ENCODE data around the gene WNT9A.

WNT9A gene

GRCh38 chr1:227953022-227953412 lies 5.3 kb upstream of the WNT9A start:
- DNase-seq: no peak

DNA sequence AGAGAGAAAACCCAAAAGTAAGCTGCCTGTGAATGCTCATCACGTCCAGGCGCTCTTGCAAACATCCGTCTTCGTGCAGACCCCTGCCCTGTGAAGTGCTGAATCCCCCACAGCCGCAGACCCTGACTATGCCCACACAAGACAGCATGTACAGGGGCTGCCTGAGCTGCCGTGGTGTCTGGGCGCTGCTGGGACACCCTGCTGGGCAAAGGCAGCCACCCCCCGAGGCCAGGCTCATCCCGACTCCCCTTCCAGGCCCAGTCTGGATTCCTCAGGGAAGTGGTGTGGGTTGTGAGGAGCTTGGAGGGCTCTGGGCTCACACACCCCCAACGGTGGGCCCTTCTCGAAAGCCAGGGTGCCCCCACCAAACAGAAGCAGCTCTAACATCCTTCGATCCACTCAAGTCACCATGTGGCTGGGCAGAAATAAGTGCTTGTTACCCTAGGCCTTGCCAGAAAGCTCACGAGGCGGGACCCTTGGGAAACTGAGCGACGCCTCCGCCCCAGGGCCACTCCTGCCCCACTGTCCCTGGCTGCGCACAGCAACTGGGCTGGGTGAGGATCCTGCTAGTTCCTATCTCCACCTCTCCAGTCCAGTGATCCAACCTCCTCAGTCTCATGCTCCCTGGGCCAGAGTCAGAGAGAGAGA lies 4.8 kb upstream of the WNT9A start:
- no peak for DNase-seq

DNA sequence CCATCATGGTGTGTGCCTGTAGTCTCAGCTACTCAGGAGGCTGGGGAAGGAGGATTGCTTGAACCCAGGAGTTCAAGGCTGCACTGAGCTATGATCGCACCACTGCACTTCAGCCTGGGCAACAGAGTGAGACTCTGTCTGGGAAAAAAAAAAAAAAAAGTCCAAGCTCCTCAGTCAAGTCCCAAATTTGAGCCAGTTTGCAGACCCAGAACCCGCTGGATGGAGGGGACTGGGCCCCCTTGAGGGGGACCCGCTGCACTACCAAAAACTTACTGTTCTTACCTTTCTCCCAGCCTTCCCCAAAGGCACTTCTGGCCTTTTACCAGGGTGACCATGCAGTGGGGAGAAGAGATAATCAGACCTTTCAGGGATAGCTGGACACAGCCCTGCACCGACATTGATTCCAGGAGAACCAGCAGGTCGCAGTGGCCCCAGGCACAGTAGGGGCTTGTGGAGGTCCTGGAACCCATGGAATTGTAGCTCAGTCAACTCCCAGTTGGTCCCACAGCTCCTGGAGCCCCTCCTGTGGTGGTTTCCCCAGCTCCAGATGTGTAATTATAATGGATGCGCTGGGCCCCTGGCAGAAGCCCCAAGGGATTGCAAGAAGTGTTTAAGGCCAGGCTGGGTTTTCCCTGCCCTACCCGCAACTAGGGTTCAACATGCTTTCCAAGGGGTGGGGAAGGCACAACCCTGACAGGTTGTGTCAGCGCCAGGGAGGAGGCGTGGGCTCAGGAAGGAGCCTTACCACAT lies 4.1 kb upstream of the WNT9A start:
- DNase-seq: no peak

DNA sequence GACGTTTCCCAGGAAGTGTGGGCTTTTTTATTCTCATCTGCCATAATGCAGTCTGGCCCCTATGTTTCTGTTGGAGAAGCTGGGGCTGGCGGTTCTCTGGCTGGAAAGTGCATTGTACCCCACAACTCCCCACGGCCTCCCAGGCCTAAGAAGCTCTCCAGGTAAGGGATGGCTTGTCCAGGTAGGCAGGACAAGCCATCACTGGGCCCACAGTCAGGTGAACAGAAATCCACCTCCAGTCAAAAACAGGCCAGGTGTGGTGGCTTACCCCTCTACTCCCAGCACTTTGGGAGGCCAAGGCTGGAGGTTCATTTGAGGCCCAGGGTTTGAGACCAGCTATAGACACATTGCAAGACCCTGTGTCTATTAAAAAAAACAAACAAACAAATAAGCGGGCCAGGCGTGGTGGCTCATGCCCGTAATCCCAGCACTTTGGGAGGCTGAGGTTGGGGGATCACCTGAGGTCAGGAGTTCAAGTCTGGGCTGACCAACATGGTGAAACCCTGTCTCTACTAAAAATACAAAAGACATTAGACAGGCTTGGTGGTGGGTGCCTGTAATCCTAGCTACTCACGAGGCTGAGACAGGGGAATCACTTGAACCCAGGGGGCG lies 3.1 kb upstream of the WNT9A start:
- DNase-seq: no peak

DNA sequence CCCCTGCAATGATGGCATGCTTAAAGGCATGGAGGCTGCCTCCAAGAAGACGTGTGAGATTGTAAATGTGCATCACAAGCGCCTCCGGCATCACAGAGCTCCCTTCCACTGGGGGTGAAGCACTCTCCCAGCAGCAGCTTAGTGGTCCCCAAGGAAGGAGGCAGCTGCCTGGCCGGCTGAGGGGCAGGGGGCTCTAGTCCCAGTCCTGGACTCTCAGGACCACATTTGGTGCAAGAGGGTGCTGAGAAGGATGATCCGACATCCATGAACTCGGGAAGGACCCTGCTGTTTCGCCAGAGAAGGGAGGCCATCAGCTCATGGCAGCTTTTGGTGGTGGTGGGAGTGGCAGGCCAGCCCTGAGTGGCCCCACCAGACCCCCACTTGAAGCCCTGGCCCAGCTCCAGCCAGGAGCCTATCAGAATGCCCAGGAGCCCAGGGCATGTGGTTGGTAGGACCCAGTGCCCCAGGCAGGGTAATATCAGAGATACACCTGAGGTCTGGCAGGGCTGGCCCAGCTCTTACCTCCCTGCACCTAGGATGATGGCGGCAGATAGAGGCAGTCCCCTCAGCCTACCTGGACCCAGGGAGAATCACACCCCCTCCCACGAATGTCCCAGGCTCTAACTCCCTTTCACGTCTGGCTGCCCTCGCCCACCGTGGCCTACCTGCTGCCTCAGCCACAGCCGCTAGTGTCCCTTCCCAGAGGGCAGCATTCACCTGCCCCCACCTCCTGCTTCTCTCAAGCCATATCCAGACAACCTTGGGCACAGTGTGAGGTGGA lies 2.4 kb upstream of the WNT9A start:
- no peak for DNase-seq

- no peak for DNase-seq
Measured at GRCh38 chr1:227949341-227949921, 1.7 kb upstream of the WNT9A start.

GRCh38 chr1:227948493-227949260 lies 945 bp upstream of the WNT9A start:
- no peak for DNase-seq

- DNase-seq: no peak
Measured at GRCh38 chr1:227947386-227947675, 401 bp downstream of the WNT9A start.

DNA sequence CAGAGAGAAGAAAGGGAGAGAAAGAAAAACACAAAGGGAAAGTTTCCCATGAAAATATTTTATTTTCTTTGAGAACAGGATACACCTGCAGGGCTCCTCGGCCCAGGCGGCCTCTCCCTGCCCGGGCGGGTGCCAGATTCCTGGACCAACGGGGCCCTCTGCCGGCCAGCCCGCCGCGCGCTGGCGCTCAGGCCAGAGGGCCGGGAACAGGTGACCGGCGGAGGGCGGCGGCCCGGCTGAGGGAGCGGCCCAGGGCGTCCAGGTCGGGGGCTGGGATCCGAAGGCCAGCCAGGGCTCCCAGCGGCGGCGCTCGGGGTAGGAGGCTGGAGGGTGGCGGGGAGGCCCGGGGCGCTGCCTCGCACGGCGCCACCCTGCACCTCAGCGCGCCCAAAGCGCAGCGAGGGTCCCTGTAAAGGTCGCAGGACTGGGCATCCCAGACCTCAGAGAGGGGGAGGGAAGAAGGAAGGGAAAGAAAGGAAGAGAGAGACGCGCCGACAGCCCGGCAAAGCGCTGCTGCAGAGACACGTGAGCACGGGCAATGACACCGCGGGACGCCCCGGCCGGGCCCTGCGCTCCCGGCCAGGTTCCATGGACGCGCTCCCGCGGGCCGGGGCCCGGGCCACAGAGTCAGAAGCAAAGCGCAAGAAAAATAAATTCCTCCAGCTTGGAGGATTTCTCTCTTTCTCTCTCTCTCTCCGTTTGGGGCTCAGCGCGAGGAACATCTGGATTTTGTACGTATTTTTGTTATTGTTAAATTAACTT lies 927 bp downstream of the WNT9A start:
- peak; percentile 74 for DNase-seq

DNA sequence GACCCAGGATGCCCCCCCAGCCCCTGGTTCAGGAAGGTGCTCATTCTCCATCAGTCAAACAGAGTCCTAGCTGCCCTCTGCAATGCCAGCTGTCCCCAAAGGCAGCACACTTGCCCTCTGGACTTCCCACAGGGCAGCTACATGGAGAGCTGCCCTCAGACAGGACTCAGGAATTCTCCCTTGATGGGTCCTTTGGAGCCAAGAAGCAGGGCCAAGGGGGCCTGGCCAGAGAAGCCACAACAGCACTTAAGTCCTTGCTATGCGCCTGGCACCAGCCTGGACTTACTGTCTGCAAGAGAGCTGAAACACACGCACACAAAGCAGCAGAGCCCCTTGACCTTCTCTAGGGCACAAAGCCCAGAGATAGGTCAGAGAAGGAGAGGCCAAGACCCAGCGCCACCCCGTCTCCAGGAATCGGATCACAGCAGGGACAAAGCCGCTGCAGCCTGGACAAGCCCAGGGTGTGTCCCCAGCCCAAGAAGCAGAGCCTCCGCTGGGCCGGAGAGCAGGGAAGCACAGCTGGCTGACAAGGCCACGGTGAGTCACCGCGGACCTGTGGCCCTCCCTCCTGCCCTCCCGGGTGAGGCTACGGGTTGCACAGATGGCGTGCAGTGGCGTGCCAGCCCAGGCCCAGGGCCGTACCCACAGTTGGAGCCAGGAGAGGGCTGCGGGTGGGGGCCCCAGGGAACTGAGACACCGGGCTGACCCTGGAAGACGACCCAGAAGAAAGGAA lies 1.7 kb downstream of the WNT9A start:
- DNase-seq: peak; percentile 45

DNA sequence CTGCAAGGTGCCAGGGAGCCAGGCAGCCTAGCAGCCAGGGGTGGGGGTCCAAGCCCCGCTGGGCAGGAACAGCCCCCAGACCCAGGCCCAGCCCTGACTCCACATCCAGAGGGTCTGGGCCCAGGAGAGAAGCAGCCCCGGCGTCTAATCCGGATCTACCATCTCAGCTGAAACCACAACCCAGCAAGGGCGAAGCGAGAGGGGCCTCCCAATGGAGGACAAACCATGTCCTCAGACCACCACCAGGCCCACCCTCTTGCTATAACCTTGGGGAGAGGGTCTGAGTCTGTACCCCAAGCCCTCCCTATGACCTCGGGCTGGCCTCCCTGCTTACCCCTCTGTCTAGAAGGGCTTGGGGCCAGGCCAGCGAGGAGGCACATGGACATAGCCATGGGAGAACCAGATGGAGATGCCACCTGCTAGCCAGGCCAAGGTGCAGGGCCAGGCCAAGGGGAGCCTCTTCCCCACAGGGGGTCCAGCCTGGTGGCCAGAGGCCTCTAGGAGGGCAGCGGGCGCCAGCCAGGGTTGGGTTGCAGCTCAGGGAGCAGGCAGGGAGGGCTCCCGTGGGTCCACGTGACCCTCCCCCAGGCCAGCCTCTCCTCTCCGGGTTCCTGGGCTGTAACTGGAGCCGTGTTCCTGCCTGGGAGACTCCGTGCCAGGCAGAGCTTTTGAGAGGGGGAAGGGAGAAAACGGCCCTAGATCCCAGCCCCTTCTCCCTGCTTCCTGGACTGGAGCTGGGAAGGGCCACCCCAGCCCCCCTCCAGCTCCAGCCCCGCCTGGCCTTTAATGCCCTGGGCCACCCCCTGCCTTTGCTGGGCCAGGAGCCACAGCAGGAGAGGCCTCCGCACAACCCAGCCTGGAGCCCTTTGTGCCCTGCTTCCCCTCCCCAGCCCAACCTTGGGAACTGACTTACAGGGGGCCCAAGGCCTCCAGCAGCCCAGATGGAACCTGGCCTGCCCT lies 2.5 kb downstream of the WNT9A start:
- peak; percentile 69 for DNase-seq

GRCh38 chr1:227944090-227944930 lies 3.4 kb downstream of the WNT9A start:
- DNase-seq: no peak

- DNase-seq: no peak
Measured at GRCh38 chr1:227943381-227944089, 4.2 kb downstream of the WNT9A start.

GRCh38 chr1:227942716-227943261 lies 4.9 kb downstream of the WNT9A start:
- no peak for DNase-seq

- DNase-seq: no peak
Measured at GRCh38 chr1:227942021-227942715, 5.6 kb downstream of the WNT9A start.

- DNase-seq: no peak
Measured at GRCh38 chr1:227941509-227942020, 6.2 kb downstream of the WNT9A start.

DNA sequence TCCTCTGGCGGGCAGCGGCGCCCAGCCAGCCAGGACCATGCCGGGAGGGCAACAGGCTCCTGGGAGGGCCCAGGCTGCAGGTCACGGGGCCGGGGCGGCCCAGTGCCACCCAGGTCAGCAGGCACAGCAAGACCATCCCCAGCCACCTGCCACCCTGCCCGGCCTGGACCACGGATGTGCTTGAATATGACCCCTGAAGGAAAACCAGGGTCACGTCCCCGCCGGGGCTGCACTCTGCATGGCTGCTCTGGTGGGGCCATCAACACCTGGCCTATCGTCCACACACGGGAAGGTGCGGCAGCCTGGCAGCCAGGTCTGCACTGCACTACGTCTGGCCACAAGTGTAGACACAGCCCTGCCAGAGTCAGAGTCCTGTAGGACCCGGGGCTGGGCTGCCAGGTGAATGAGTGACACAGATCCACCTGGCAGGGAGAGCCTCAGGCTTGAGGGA lies 6.9 kb downstream of the WNT9A start:
- DNase-seq: no peak
